GM12873 (cell line): ENCODE results near the gene NABP1.

Experiments
- CTCF ChIP-seq: IDR thresholded peaks from 2 replicates; pipeline ENCODE4 v1.5.1; 2012; ENCODE audit warnings: low read depth, mild to moderate bottlenecking, moderate library complexity, low read length, control low read depth; ENCODE audit not compliant: insufficient read depth; ENCODE audit errors: missing control alignments

The NABP1 gene

GRCh38 chr2:191730263-191730662, 52.3 kb downstream of the NABP1 start:
- TF ChIP-seq CTCF = no peak
